ENCODE measurements around the gene MISP3. TPM values are rescaled to one million over a fixed set of nuclear protein-coding genes. Genes with fewer than 3 reads are reported as not detected.

MISP3 gene
- total and polyA plus RNA-seq, 9 of the 15 experiments (the other 6 are each of a cell fraction or from before 2014, with no cell fraction given) = 0.25 to 5.6 (median 1.6) TPM

DNA sequence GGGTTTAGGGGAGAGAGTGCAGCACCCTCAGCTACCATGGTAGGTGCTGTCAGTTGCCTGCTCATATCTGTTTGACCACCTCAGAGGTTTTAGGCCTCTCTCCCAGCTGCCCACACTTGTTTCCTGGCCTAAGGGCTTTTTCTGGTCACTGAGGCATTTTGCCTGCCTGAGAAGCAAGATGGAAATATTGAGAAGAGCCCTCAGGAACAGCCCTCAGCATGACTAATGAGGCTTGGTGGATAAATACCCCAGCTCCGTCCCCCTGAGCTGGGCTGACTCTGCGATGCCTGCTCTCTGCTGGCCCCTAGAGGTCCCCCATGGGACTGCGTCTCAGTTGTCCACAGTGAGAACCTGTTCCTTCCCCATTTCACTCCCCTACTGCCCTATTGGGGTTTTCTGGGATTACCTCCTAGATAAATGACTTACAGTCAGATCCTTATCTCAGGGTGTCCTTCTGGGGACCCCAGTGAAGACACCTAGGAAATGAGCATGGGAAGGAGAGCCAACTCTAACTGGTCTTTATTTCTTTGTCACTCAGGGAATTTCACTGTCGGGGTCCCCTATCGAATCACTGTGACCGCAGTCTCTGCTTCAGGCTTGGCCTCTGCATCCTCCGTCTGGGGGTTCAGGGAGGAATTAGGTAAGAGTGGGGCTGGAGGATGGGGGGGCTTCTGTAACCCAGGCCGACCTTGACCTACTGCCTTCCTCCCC is 24.0 kb upstream of the MISP3 start (continued):
- TF ChIP-seq, protein P1, sequence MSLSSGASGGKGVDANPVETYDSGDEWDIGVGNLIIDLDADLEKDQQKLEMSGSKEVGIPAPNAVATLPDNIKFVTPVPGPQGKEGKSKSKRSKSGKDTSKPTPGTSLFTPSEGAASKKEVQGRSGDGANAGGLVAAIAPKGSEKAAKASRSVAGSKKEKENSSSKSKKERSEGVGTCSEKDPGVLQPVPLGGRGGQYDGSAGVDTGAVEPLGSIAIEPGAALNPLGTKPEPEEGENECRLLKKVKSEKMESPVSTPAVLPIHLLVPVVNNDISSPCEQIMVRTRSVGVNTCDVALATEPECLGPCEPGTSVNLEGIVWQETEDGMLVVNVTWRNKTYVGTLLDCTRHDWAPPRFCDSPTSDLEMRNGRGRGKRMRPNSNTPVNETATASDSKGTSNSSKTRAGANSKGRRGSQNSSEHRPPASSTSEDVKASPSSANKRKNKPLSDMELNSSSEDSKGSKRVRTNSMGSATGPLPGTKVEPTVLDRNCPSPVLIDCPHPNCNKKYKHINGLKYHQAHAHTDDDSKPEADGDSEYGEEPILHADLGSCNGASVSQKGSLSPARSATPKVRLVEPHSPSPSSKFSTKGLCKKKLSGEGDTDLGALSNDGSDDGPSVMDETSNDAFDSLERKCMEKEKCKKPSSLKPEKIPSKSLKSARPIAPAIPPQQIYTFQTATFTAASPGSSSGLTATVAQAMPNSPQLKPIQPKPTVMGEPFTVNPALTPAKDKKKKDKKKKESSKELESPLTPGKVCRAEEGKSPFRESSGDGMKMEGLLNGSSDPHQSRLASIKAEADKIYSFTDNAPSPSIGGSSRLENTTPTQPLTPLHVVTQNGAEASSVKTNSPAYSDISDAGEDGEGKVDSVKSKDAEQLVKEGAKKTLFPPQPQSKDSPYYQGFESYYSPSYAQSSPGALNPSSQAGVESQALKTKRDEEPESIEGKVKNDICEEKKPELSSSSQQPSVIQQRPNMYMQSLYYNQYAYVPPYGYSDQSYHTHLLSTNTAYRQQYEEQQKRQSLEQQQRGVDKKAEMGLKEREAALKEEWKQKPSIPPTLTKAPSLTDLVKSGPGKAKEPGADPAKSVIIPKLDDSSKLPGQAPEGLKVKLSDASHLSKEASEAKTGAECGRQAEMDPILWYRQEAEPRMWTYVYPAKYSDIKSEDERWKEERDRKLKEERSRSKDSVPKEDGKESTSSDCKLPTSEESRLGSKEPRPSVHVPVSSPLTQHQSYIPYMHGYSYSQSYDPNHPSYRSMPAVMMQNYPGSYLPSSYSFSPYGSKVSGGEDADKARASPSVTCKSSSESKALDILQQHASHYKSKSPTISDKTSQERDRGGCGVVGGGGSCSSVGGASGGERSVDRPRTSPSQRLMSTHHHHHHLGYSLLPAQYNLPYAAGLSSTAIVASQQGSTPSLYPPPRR (CRISPR knock-in tag; IDR thresholded peaks at IDR 0.05; ENCODE audit: borderline replicate concordance) = no peak
- TF ChIP-seq ZNF589 (CRISPR knock-in tag; IDR thresholded peaks at IDR 0.05; ENCODE audit: low read depth) = no peak
- TF ChIP-seq SMAD4 (CRISPR knock-in tag; conservative IDR thresholded peaks at IDR 0.05) = 0 out of 2 replicates have a peak, but pooled peaks have one; percentile 31
- 0 out of 2 replicates have a peak, but pooled peaks have one; percentile 26 for TF ChIP-seq SMARCE1 (IDR thresholded peaks at IDR 0.05)
- TF ChIP-seq THRAP3 (IDR thresholded peaks at IDR 0.05; ENCODE audit: borderline replicate concordance) = no peak
- TF ChIP-seq TRIM28 (IDR thresholded peaks at IDR 0.05) = peak; percentile 54; the same call in 1 of the 2 replicates
- no peak for TF ChIP-seq BCL6 (CRISPR knock-in tag; IDR thresholded peaks at IDR 0.05)
- no peak for TF ChIP-seq SMARCB1 (IDR thresholded peaks at IDR 0.05; ENCODE audit: insufficient read length, low read depth)
- TF ChIP-seq RAD51 (IDR thresholded peaks at IDR 0.05; ENCODE audit: borderline replicate concordance, low read depth) = no peak
- TF ChIP-seq SAP30 (IDR thresholded peaks at IDR 0.05; ENCODE audit: borderline replicate concordance, insufficient read depth, low read depth, low read length, poor library complexity, severe bottlenecking) = no peak
- TF ChIP-seq BDP1 (IDR thresholded peaks at IDR 0.05; ENCODE audit: insufficient read depth, insufficient read length) = no peak
- no peak for TF ChIP-seq NR2C1 (IDR thresholded peaks at IDR 0.05)
- TF ChIP-seq NR2C1 (tag; IDR thresholded peaks at IDR 0.05) = no peak
- TF ChIP-seq, protein P2, sequence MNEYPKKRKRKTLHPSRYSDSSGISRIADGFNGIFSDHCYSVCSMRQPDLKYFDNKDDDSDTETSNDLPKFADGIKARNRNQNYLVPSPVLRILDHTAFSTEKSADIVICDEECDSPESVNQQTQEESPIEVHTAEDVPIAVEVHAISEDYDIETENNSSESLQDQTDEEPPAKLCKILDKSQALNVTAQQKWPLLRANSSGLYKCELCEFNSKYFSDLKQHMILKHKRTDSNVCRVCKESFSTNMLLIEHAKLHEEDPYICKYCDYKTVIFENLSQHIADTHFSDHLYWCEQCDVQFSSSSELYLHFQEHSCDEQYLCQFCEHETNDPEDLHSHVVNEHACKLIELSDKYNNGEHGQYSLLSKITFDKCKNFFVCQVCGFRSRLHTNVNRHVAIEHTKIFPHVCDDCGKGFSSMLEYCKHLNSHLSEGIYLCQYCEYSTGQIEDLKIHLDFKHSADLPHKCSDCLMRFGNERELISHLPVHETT (CRISPR knock-in tag; conservative IDR thresholded peaks at IDR 0.05 in 1 of 2, IDR thresholded peaks at IDR 0.05 in 1 of 2) = no peak
- no peak for TF ChIP-seq NUFIP1 (IDR thresholded peaks at IDR 0.05; ENCODE audit: partially characterized antibody)
- no peak for TF ChIP-seq EGR1 (conservative IDR thresholded peaks at IDR 0.05)
- TF ChIP-seq HDAC6 (IDR thresholded peaks at IDR 0.05; ENCODE audit: low read depth, low read length) = no peak
- TF ChIP-seq, protein P3, sequence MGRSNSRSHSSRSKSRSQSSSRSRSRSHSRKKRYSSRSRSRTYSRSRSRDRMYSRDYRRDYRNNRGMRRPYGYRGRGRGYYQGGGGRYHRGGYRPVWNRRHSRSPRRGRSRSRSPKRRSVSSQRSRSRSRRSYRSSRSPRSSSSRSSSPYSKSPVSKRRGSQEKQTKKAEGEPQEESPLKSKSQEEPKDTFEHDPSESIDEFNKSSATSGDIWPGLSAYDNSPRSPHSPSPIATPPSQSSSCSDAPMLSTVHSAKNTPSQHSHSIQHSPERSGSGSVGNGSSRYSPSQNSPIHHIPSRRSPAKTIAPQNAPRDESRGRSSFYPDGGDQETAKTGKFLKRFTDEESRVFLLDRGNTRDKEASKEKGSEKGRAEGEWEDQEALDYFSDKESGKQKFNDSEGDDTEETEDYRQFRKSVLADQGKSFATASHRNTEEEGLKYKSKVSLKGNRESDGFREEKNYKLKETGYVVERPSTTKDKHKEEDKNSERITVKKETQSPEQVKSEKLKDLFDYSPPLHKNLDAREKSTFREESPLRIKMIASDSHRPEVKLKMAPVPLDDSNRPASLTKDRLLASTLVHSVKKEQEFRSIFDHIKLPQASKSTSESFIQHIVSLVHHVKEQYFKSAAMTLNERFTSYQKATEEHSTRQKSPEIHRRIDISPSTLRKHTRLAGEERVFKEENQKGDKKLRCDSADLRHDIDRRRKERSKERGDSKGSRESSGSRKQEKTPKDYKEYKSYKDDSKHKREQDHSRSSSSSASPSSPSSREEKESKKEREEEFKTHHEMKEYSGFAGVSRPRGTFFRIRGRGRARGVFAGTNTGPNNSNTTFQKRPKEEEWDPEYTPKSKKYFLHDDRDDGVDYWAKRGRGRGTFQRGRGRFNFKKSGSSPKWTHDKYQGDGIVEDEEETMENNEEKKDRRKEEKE (IDR thresholded peaks at IDR 0.05; ENCODE audit: borderline replicate concordance in 1 of 2, control insufficient read depth in 1 of 2, low read depth in 2 of 2, low read length in 1 of 2) = no peak
- TF ChIP-seq ZNF696 (CRISPR knock-in tag; conservative IDR thresholded peaks at IDR 0.05) = no peak
